ENCODE measurements around the gene DLL1.

- TF ChIP-seq CTCF (conservative IDR thresholded peaks at IDR 0.05) (no peak), EZH2 (IDR thresholded peaks at IDR 0.05; ENCODE audit: low read depth) (no peak)
These were observed 14.4 kb downstream of the DLL1 start for GRCh38 chr6:170276369-170277057.

Measured in PC-9 (cell line).